Mononuclear cell (primary cell): Measurements from ENCODE around the gene USP31. TPM values are rescaled to one million over a fixed set of nuclear protein-coding genes. Genes with fewer than 3 reads are reported as not detected.

Experiments
- H3K27me3 ChIP-seq: 2 replicates; pipeline ENCODE4 v1.6.0; 2011; ENCODE audit warnings: low read length, control low read depth; ENCODE audit not compliant: insufficient read depth
- H3K4me1 ChIP-seq: 2 replicates; pipeline ENCODE4 v1.5.1; 2011; ENCODE audit warnings: mild to moderate bottlenecking, low read length, control low read depth; ENCODE audit not compliant: insufficient read depth
- H3K4me3 ChIP-seq: 2 replicates; pipeline ENCODE4 v1.5.1; 2011; ENCODE audit warnings: mild to moderate bottlenecking, low read length, moderate library complexity
- H3K9me3 ChIP-seq: 2 replicates; pipeline ENCODE4 v1.5.1; 2011; ENCODE audit warnings: low read depth, mild to moderate bottlenecking, control low read depth, low read length
- total RNA-seq: library from RNA; depleted of rRNA; stranded (reverse); fragments of >200 nt; gene quantifications from one replicate; pipeline ENCODE4 v1.2.3, GENCODE V29; 2012

USP31 gene
- total RNA-seq, 1 donor: 2.5 TPM

- no peaks in the 10 kb centered on the region for H3K9me3 ChIP-seq
- H3K4me1 ChIP-seq: no peaks in the 10 kb centered on the region
- H3K27me3 ChIP-seq: no peaks in the 10 kb centered on the region
- H3K4me3 ChIP-seq: no peak overlapping the region
Measured at GRCh38 chr16:23020084-23020483, 129.2 kb downstream of the USP31 start.

GRCh38 chr16:23016368-23016767, 132.9 kb downstream of the USP31 start:
- no peaks in the 10 kb centered on the region for H3K4me1 ChIP-seq
- H3K9me3 ChIP-seq: no peaks in the 10 kb centered on the region
- H3K4me3 ChIP-seq: no peak overlapping the region
- H3K27me3 ChIP-seq: no peaks in the 10 kb centered on the region

- no peaks in the 10 kb centered on the region for H3K4me1 ChIP-seq
- H3K9me3 ChIP-seq: no peaks in the 10 kb centered on the region
- H3K27me3 ChIP-seq: no peaks in the 10 kb centered on the region
- H3K4me3 ChIP-seq: no peak overlapping the region
Measured at GRCh38 chr16:23015580-23015979, 133.7 kb downstream of the USP31 start.

- Histone ChIP-seq H3K4me1 (no peaks in the 10 kb centered on the region), H3K27me3 (no peaks in the 10 kb centered on the region), H3K9me3 (no peaks in the 10 kb centered on the region), H3K4me3 (no peak overlapping the region)
Measured at GRCh38 chr16:23014592-23014991, 134.7 kb downstream of the USP31 start.

Other genes starting within 250 kb of the USP31 start
- not detected for gene SCNN1G, start 33.3 kb upstream of the USP31 start, total RNA-seq
- not detected for gene SCNN1B, start 152.8 kb upstream of the USP31 start, total RNA-seq